Measurements from ENCODE around the gene ANKS1B.
A peak's percentile ranks its signal among the peaks of the same experiment; 100 is the strongest.
"Not testable (repeated sequence)": the region's sequence is repeated elsewhere in the genome, so short reads cannot be mapped to it uniquely, and the experiment has no call there.

The ANKS1B gene

GRCh38 chr12:98974767-98975381, 1009.9 kb downstream of the ANKS1B start:
- TF ChIP-seq, protein P1, sequence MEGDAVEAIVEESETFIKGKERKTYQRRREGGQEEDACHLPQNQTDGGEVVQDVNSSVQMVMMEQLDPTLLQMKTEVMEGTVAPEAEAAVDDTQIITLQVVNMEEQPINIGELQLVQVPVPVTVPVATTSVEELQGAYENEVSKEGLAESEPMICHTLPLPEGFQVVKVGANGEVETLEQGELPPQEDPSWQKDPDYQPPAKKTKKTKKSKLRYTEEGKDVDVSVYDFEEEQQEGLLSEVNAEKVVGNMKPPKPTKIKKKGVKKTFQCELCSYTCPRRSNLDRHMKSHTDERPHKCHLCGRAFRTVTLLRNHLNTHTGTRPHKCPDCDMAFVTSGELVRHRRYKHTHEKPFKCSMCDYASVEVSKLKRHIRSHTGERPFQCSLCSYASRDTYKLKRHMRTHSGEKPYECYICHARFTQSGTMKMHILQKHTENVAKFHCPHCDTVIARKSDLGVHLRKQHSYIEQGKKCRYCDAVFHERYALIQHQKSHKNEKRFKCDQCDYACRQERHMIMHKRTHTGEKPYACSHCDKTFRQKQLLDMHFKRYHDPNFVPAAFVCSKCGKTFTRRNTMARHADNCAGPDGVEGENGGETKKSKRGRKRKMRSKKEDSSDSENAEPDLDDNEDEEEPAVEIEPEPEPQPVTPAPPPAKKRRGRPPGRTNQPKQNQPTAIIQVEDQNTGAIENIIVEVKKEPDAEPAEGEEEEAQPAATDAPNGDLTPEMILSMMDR (IDR thresholded peaks at IDR 0.05; ENCODE audit: control insufficient read depth, extremely low read depth, insufficient read depth): no peak

GRCh38 chr12:98973395-98973794, 1011.3 kb downstream of the ANKS1B start:
- DNase-seq (ENCODE audit: low read depth): no peak
- TF ChIP-seq, protein P1 (IDR thresholded peaks at IDR 0.05; ENCODE audit: control insufficient read depth, extremely low read depth, insufficient read depth): no peak
- no peak overlapping the region for H3K4me3 ChIP-seq (ENCODE audit: low read depth, low read length)

More at GRCh38 chr12:98974767-98975381, 1009.9 kb downstream of the ANKS1B start:
- DNase-seq (ENCODE audit: low read depth): no peak
- H3K4me3 ChIP-seq (ENCODE audit: low read depth, low read length): no peak overlapping the region

- no peak for DNase-seq (ENCODE audit: low read depth)
- TF ChIP-seq, protein P1 (IDR thresholded peaks at IDR 0.05; ENCODE audit: control insufficient read depth, extremely low read depth, insufficient read depth): no peak
- H3K4me3 ChIP-seq (ENCODE audit: low read depth, low read length): no peak overlapping the region
These were observed 1013.8 kb downstream of the ANKS1B start for GRCh38 chr12:98970950-98971349.

DNA sequence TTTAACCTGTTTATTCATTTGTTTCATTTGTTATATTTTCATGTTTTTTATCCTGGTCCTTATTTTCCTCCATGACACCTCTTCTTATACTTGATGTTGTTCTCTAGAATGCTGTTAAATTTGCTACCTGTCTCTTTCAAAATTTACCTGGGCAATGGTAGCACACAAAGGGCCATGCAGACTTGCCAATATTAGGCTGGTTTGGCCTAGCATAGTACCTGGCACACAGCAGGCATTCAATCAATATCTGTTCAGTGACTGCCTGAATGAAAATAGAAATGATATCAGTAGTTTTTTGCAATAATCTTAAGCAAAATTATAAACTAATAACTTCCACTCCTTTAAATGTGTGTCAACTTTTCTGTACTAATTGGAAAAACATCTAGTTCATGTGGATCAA, 1014.5 kb downstream of the ANKS1B start:
- H3K4me3 ChIP-seq (ENCODE audit: low read depth, low read length): no peak overlapping the region
- TF ChIP-seq, protein P1 (IDR thresholded peaks at IDR 0.05; ENCODE audit: control insufficient read depth, extremely low read depth, insufficient read depth): no peak

DNA sequence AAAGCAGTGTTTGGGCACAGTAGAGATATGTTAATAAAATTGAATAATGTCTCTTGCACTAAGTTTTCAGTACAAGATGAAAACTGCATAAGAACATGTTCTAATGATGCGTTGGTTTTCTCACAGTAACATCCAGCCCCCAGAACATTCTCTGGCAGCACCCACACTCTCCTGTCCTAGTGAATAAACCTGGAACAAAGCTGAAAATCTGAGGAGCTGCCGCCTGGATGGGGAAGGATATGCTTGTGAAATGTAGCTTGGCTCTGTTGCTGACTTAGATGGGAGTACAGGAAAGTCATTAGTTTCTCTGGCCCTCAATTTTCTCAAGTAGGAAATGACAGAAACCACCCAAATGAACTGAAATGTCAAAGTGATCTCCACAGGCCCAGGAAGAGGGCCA, 1015.8 kb downstream of the ANKS1B start:
- DNase-seq (ENCODE audit: low read depth): no peak
- TF ChIP-seq, protein P1 (IDR thresholded peaks at IDR 0.05; ENCODE audit: control insufficient read depth, extremely low read depth, insufficient read depth): no peak
- no peak overlapping the region for H3K4me3 ChIP-seq (ENCODE audit: low read depth, low read length)

More for the DNA sequence above, 1014.5 kb downstream of the ANKS1B start:
- DNase-seq (ENCODE audit: low read depth): no peak

- not testable (repeated sequence) for DNase-seq (ENCODE audit: low read depth); H3K4me3 ChIP-seq (ENCODE audit: low read depth, low read length)
These were observed 1027.6 kb downstream of the ANKS1B start for GRCh38 chr12:98957135-98957534.

GRCh38 chr12:98955284-98955683, 1029.5 kb downstream of the ANKS1B start:
- DNase-seq (ENCODE audit: low read depth): no peak
- TF ChIP-seq, protein P1 (IDR thresholded peaks at IDR 0.05; ENCODE audit: control insufficient read depth, extremely low read depth, insufficient read depth): peak; percentile 37
- H3K4me3 ChIP-seq (ENCODE audit: low read depth, low read length): no peak overlapping the region
